IMR-90 (cell line): ENCODE measurements around the gene RHOBTB3.

Experiments used
- CHD1 ChIP-seq: IDR thresholded peaks from 2 replicates; pipeline ENCODE4 v1.6.1; 2012; ENCODE audit warnings: low read depth, low read length, improper control_type of control experiment
- CTCF ChIP-seq: conservative IDR thresholded peaks from 2 replicates; pipeline ENCODE4 v1.5.1; 2012; ENCODE audit warnings: mild to moderate bottlenecking, low read depth, low read length, improper control_type of control experiment
- ELK1 ChIP-seq: fragments of 150-350 bp; IDR thresholded peaks from 2 replicates; pipeline ENCODE4 v1.6.1; 2016; ENCODE audit warnings: low read depth, mild to moderate bottlenecking, low read length, moderate library complexity, borderline replicate concordance
- MAZ ChIP-seq: IDR thresholded peaks from 2 replicates; pipeline ENCODE4 v1.6.1; 2012; ENCODE audit warnings: low read depth, mild to moderate bottlenecking, low read length, improper control_type of control experiment, moderate library complexity, borderline replicate concordance
- MXI1 ChIP-seq: IDR thresholded peaks from 2 replicates; pipeline ENCODE4 v1.6.1; 2012; ENCODE audit warnings: low read depth, mild to moderate bottlenecking, low read length, moderate library complexity, borderline replicate concordance
- POLR2A ChIP-seq: IDR thresholded peaks from 2 replicates; pipeline ENCODE4 v1.6.1; 2012; ENCODE audit warnings: mild to moderate bottlenecking, low read depth, low read length
- RAD21 ChIP-seq: IDR thresholded peaks from 2 replicates; pipeline ENCODE4 v1.6.1; 2012; ENCODE audit warnings: low read length, improper control_type of control experiment
- RCOR1 ChIP-seq: IDR thresholded peaks from 2 replicates; pipeline ENCODE4 v1.6.1; 2012; ENCODE audit warnings: mild to moderate bottlenecking, low read length, improper control_type of control experiment; ENCODE audit not compliant: insufficient replicate concordance
- RFX5 ChIP-seq: IDR thresholded peaks from 2 replicates; pipeline ENCODE4 v1.8.0; 2012; ENCODE audit warnings: low read depth, mild to moderate bottlenecking, low read length, moderate library complexity
- SMC3 ChIP-seq: fragments of 150-350 bp; IDR thresholded peaks from 2 replicates; pipeline ENCODE4 v1.6.1; 2016; ENCODE audit warnings: low read depth, mild to moderate bottlenecking, antibody characterized with exemption, low read length, moderate library complexity

- TF ChIP-seq RFX5 (no peak), POLR2A (no peak), CTCF (no peak), MAZ (no peak), SMC3 (no peak), MXI1 (no peak), RAD21 (no peak), ELK1 (no peak), CHD1 (no peak), RCOR1 (no peak)
These were observed 87.3 kb downstream of the RHOBTB3 start for GRCh38 chr5:95818181-95819147.
